ENCODE results near the gene ZFR. TPM values are rescaled to one million over a fixed set of nuclear protein-coding genes. Genes with fewer than 3 reads are reported as not detected.

The ZFR gene
- total and polyA plus RNA-seq, 8 donors = 15.7 to 33.4 (median 23.1) TPM

GRCh38 chr5:32319926-32320543, 124.5 kb downstream of the ZFR start:
- ATAC-seq = no peak
- no peaks in the 10 kb centered on the region for H3K9me3 ChIP-seq
- no peak overlapping the region for H3K4me3 ChIP-seq
- no peaks in the 10 kb centered on the region for H3K36me3 ChIP-seq
- intact Hi-C loops (cut with DNase I) = loop anchor here in 1 of 3 donors (5.0 kb wide), 1 partner anchor 88 kb away; no protein-coding TSS in a partner anchor
- 81 to 83% methylated on average over 7 of the region's 7 CpGs for WGBS, 2 donors
- H3K4me1 ChIP-seq = peaks cover 0 to under 1% (median 0%) of the 10 kb centered on the region in 3 donors
- no peak for TF ChIP-seq CTCF (IDR thresholded peaks at IDR 0.05)
- H3K27me3 ChIP-seq = no peaks in the 10 kb centered on the region
- no peak for FAIRE-seq
- DNase-seq = no peak
- H3K27ac ChIP-seq = no peak overlapping the region

- H3K36me3 ChIP-seq = no peaks in the 10 kb centered on the region
- DNase-seq (no peak), ATAC-seq (no peak), FAIRE-seq (no peak)
- peaks cover 0 to 4% (median 3%) of the 10 kb centered on the region in 3 donors for H3K4me1 ChIP-seq
- H3K9me3 ChIP-seq = no peaks in the 10 kb centered on the region
- WGBS, 2 donors = 85 to 87% methylated on average over 7 of the region's 7 CpGs
- no peak overlapping the region for H3K4me3 ChIP-seq
- no peak overlapping the region for H3K27ac ChIP-seq
- intact Hi-C loops (cut with DNase I) = loop anchor here in 1 of 3 donors (5.0 kb wide), 1 partner anchor 87 kb away; no protein-coding TSS in a partner anchor
- TF ChIP-seq CTCF (IDR thresholded peaks at IDR 0.05) = no peak
- H3K27me3 ChIP-seq = no peaks in the 10 kb centered on the region
Observed at GRCh38 chr5:32319392-32319791, 125.1 kb downstream of the ZFR start.

- H3K36me3 ChIP-seq = no peaks in the 10 kb centered on the region
- ATAC-seq = no peak
- no peak overlapping the region for H3K4me3 ChIP-seq
- no peak overlapping the region for H3K27ac ChIP-seq
- TF ChIP-seq CTCF (IDR thresholded peaks at IDR 0.05) = no peak
- WGBS, 2 donors = 88 to 96% methylated on average over 7 of the region's 7 CpGs
- no peak for DNase-seq
- H3K9me3 ChIP-seq = no peaks in the 10 kb centered on the region
- H3K4me1 ChIP-seq = peaks cover 0 to 8% (median 4%) of the 10 kb centered on the region in 3 donors
- no peak for FAIRE-seq
- H3K27me3 ChIP-seq = no peaks in the 10 kb centered on the region
- intact Hi-C loops (cut with DNase I) = loop anchor here in 1 of 3 donors (5.0 kb wide), 1 partner anchor 85 kb away; no protein-coding TSS in a partner anchor
Observed at GRCh38 chr5:32317041-32317440, 127.5 kb downstream of the ZFR start.

GRCh38 chr5:32315221-32316014, 129.1 kb downstream of the ZFR start:
- peak in 1 of 6 donors; percentile 11 for DNase-seq
- 41 to 51% methylated on average over 8 of the region's 8 CpGs for WGBS, 2 donors
- H3K27me3 ChIP-seq = no peaks in the 10 kb centered on the region
- no peaks in the 10 kb centered on the region for H3K9me3 ChIP-seq
- peak overlapping the region in 2 of 4 donors; percentile 89 for H3K27ac ChIP-seq
- no peak for TF ChIP-seq CTCF (IDR thresholded peaks at IDR 0.05)
- intact Hi-C loops (cut with DNase I) = loop anchor here in 1 of 3 donors (5.0 kb wide), 1 partner anchor 83 kb away; no protein-coding TSS in a partner anchor
- no peak for FAIRE-seq
- ATAC-seq = no peak
- H3K4me1 ChIP-seq = peaks cover 8 to 16% (median 9%) of the 10 kb centered on the region in 3 donors
- H3K36me3 ChIP-seq = no peaks in the 10 kb centered on the region
- no peak overlapping the region for H3K4me3 ChIP-seq
